ENCODE results near the gene NOL4.

- TF ChIP-seq, protein P1, sequence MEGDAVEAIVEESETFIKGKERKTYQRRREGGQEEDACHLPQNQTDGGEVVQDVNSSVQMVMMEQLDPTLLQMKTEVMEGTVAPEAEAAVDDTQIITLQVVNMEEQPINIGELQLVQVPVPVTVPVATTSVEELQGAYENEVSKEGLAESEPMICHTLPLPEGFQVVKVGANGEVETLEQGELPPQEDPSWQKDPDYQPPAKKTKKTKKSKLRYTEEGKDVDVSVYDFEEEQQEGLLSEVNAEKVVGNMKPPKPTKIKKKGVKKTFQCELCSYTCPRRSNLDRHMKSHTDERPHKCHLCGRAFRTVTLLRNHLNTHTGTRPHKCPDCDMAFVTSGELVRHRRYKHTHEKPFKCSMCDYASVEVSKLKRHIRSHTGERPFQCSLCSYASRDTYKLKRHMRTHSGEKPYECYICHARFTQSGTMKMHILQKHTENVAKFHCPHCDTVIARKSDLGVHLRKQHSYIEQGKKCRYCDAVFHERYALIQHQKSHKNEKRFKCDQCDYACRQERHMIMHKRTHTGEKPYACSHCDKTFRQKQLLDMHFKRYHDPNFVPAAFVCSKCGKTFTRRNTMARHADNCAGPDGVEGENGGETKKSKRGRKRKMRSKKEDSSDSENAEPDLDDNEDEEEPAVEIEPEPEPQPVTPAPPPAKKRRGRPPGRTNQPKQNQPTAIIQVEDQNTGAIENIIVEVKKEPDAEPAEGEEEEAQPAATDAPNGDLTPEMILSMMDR (IDR thresholded peaks at IDR 0.05): no peak
- TF ChIP-seq POLR2AphosphoS5 (IDR thresholded peaks at IDR 0.05; ENCODE audit: low read depth, low read length): no peak
Observed at GRCh38 chr18:34212511-34212910, 12.2 kb downstream of the NOL4 start.

All from Panc1 (cell line).